Endothelial cell of umbilical vein (primary cell): ENCODE measurements around the gene ADGRD1.
"Not testable (repeated sequence)": the region's sequence is repeated elsewhere in the genome, so short reads cannot be mapped to it uniquely, and the experiment has no call there.

Experiments used
- POLR2A ChIP-seq: IDR thresholded peaks from 2 replicates; pipeline ENCODE4 v1.6.1; 2012; ENCODE audit warnings: low read depth, mild to moderate bottlenecking, control low read depth, low read length
- POLR2AphosphoS5 ChIP-seq: IDR thresholded peaks from 2 replicates; pipeline ENCODE4 v1.6.1; 2012; ENCODE audit warnings: low read depth, mild to moderate bottlenecking, control low read depth, low read length, moderate library complexity; ENCODE audit not compliant: insufficient read depth
- TF ChIP-seq, protein P1 (sequence below), 2 donors: IDR thresholded peaks; 1 replicate in 1 of 2; 2 replicates in 1 of 2; pipeline ENCODE4 v1.5.1; 2011; ENCODE audit warnings: low read length in 2 of 2, mild to moderate bottlenecking in 2 of 2, moderate library complexity in 2 of 2, control low read depth in 1 of 2, inconsistent platforms in 1 of 2, low read depth in 1 of 2; ENCODE audit not compliant: insufficient read depth in 1 of 2; ENCODE audit errors: extremely low read depth in 1 of 2

GRCh38 chr12:131071950-131072349 lies 118.2 kb downstream of the ADGRD1 start:
- TF ChIP-seq, protein P1, sequence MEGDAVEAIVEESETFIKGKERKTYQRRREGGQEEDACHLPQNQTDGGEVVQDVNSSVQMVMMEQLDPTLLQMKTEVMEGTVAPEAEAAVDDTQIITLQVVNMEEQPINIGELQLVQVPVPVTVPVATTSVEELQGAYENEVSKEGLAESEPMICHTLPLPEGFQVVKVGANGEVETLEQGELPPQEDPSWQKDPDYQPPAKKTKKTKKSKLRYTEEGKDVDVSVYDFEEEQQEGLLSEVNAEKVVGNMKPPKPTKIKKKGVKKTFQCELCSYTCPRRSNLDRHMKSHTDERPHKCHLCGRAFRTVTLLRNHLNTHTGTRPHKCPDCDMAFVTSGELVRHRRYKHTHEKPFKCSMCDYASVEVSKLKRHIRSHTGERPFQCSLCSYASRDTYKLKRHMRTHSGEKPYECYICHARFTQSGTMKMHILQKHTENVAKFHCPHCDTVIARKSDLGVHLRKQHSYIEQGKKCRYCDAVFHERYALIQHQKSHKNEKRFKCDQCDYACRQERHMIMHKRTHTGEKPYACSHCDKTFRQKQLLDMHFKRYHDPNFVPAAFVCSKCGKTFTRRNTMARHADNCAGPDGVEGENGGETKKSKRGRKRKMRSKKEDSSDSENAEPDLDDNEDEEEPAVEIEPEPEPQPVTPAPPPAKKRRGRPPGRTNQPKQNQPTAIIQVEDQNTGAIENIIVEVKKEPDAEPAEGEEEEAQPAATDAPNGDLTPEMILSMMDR (IDR thresholded peaks at IDR 0.05; ENCODE audit: extremely low read depth in 1 of 2, insufficient read depth in 1 of 2, low read depth in 1 of 2, low read length in 2 of 2) = not testable (repeated sequence)
- not testable (repeated sequence) for TF ChIP-seq POLR2A, POLR2AphosphoS5
